DOHH2 (cell line): ENCODE data around the gene ZSWIM6.

ENCODE experiments used
- EZH2phosphoT487 ChIP-seq: fragments of 200-600 bp; sonication (generic); IDR thresholded peaks from 2 replicates; pipeline ENCODE4 v1.6.1; 2017; ENCODE audit warnings: borderline replicate concordance, mild to moderate bottlenecking, antibody characterized with exemption, low read length, moderate library complexity, mixed read lengths
- TF ChIP-seq, protein P1 (sequence below): fragments of 200-600 bp; sonication (generic); IDR thresholded peaks from one replicate; pipeline ENCODE4 v1.5.1; 2014; ENCODE audit warnings: antibody characterized with exemption, mild to moderate bottlenecking, low read depth, low read length; ENCODE audit not compliant: poor library complexity, severe bottlenecking

DNA sequence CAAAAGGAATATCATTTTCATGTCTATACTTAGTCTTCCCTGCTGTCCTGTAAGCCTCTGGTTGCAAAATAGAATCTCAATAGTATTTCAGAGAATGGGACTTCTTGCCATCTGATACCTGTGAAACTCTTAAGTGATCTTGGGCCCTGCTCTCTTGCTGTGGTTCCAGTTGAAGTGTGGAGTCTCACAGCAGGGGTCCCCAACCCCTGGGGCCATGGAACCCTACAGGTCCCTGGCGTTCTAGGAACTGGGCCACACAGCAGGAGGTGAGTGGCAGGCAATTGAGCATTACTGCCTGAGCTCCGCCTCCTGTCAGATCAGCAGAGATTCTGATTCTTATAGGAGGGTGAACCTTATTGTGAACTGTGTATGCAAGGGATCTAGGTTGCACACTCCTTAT is 65.9 kb downstream of the ZSWIM6 start:
- TF ChIP-seq, protein P1, sequence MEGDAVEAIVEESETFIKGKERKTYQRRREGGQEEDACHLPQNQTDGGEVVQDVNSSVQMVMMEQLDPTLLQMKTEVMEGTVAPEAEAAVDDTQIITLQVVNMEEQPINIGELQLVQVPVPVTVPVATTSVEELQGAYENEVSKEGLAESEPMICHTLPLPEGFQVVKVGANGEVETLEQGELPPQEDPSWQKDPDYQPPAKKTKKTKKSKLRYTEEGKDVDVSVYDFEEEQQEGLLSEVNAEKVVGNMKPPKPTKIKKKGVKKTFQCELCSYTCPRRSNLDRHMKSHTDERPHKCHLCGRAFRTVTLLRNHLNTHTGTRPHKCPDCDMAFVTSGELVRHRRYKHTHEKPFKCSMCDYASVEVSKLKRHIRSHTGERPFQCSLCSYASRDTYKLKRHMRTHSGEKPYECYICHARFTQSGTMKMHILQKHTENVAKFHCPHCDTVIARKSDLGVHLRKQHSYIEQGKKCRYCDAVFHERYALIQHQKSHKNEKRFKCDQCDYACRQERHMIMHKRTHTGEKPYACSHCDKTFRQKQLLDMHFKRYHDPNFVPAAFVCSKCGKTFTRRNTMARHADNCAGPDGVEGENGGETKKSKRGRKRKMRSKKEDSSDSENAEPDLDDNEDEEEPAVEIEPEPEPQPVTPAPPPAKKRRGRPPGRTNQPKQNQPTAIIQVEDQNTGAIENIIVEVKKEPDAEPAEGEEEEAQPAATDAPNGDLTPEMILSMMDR: no peak
- no peak for TF ChIP-seq EZH2phosphoT487
